Measurements from ENCODE around the gene CADM4.

DNA sequence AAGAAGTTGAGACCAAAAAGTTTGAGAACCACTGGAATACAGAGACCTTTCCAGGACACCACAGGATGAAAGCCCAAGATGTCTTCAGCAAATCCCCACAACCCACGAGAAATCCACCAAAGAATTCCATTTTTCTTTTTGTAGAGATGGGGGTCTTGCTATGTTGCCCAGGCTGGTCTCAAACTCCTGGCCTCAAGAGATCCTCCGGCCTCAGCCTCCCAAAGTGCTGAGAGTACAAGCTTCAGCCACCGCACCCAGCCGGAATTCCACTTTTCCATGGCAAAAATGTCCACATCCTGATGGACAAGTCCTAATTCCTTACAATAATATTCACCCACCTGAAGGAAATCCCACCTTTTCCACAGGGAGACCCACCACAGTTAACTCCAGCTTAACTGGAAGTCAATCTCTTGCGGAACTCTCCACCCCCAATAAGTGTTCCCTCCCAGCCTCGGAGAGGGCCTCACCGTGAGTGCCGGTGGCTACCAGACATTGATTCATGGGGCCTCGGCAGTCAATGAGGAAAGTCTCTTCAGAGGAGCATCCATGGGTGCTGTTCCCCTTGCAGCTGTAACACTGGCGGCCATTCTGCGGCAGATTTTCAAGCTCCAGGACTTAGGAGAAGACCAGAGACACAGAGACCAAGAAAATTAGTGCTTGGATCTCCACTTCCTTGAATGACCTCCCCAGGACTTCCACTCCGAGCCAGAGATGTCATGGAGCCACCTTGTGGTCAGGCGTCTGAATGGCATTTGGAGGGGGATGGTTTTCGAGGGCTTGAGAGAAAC is 12.3 kb upstream of the CADM4 start:
- TF ChIP-seq, protein P1, sequence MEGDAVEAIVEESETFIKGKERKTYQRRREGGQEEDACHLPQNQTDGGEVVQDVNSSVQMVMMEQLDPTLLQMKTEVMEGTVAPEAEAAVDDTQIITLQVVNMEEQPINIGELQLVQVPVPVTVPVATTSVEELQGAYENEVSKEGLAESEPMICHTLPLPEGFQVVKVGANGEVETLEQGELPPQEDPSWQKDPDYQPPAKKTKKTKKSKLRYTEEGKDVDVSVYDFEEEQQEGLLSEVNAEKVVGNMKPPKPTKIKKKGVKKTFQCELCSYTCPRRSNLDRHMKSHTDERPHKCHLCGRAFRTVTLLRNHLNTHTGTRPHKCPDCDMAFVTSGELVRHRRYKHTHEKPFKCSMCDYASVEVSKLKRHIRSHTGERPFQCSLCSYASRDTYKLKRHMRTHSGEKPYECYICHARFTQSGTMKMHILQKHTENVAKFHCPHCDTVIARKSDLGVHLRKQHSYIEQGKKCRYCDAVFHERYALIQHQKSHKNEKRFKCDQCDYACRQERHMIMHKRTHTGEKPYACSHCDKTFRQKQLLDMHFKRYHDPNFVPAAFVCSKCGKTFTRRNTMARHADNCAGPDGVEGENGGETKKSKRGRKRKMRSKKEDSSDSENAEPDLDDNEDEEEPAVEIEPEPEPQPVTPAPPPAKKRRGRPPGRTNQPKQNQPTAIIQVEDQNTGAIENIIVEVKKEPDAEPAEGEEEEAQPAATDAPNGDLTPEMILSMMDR (IDR thresholded peaks at IDR 0.05 in 8 of 11, conservative IDR thresholded peaks at IDR 0.05 in 3 of 11): peak; percentile 35 to 77 (median 73)
- TF ChIP-seq POLR2A (IDR thresholded peaks at IDR 0.05): no peak
